Fibroblast of mammary gland (primary cell): Measurements from ENCODE around the gene FKBP6.
A peak's percentile ranks its signal among the peaks of the same experiment; 100 is the strongest.
"Not testable (repeated sequence)": the region's sequence is repeated elsewhere in the genome, so short reads cannot be mapped to it uniquely, and the experiment has no call there.

Source experiments
- DNase-seq: peaks from one replicate; pipeline ENCODE4 v3.0.0-alpha.2; 2010; ENCODE audit warnings: low read depth
- H3K4me3 ChIP-seq: 2 replicates; pipeline ENCODE4 v1.5.1; 2011; ENCODE audit warnings: low read depth, mild to moderate bottlenecking, low read length, moderate library complexity; ENCODE audit not compliant: control insufficient read depth
- CTCF ChIP-seq: conservative IDR thresholded peaks from 2 replicates; pipeline ENCODE4 v1.5.1; 2011; ENCODE audit warnings: low read depth, low read length, inconsistent platforms; ENCODE audit not compliant: control insufficient read depth, insufficient read depth

FKBP6 gene

GRCh38 chr7:73394422-73394821, 66.5 kb downstream of the FKBP6 start:
- DNase-seq = no peak
- no peak for TF ChIP-seq CTCF
- no peak overlapping the region for H3K4me3 ChIP-seq

- TF ChIP-seq CTCF = no peak
- no peak overlapping the region for H3K4me3 ChIP-seq
- no peak for DNase-seq
These were observed 67.9 kb downstream of the FKBP6 start for GRCh38 chr7:73395538-73396503.

GRCh38 chr7:73397521-73398281, 69.7 kb downstream of the FKBP6 start:
- no peak overlapping the region for H3K4me3 ChIP-seq
- no peak for DNase-seq
- TF ChIP-seq CTCF = no peak

GRCh38 chr7:73399185-73400050, 71.5 kb downstream of the FKBP6 start:
- peak overlapping the region; percentile 32 for H3K4me3 ChIP-seq
- peak; percentile 78 for DNase-seq

- not testable (repeated sequence) for DNase-seq, H3K4me3 ChIP-seq
These were observed 76.9 kb downstream of the FKBP6 start for GRCh38 chr7:73404860-73405259.
